Left lobe of liver (tissue), 2 donors: ENCODE data around the gene TRAK1. TPM values are rescaled to one million over a fixed set of nuclear protein-coding genes. Genes with fewer than 3 reads are reported as not detected.
A peak's percentile ranks its signal among the peaks of the same experiment; 100 is the strongest.

ENCODE experiments used
- ATAC-seq: fragments of 200-7000 bp; cut with Tn5 transposase; one replicate; pipeline ENCODE4 v1.9.1; 2020; ENCODE audit warnings: mild to moderate bottlenecking, moderate library complexity
- DNase-seq: peaks from one replicate; pipeline ENCODE4 v3.0.0-alpha.2; 2020; ENCODE audit warnings: low spot score
- total RNA-seq: library from RNA; stranded (reverse); gene quantifications from one replicate; pipeline ENCODE4 v1.2.1, GENCODE V29; 2021
- donor health status: DM: no; HTN: no; CAD: no; lungs with moderate emphysema.
- donor health status: DM: no; HTN: yes; CAD: no.

Gene TRAK1
- total RNA-seq, 1 donor from 2014 or later: 11.2 TPM

- no peak for ATAC-seq
- no peak for DNase-seq
Observed at GRCh38 chr3:42198709-42199108, 107.6 kb downstream of the TRAK1 start.

DNA sequence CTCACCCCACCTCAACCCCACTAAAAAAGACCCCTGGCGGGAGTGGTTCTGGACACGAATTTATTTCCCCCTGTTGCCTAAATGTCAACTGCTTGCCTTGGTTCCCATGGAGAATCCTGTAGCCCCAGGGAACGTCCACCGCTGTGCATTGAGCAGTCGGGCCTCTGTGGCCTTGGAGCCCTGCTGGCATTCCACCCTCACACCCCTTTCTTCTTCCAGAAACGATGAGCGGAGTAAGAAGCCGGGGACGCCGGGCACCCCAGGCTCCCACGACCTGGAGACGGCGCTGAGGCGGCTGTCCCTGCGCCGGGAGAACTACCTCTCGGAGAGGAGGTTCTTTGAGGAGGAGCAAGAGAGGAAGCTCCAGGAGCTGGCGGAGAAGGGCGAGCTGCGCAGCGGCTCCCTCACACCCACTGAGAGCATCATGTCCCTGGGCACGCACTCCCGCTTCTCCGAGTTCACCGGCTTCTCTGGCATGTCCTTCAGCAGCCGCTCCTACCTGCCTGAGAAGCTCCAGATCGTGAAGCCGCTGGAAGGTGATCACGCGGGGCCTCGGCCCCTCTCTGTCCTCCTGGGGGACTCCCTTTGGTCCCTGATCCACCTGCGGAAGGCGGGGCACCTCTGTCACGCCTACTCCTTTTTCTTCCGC is 111.2 kb downstream of the TRAK1 start:
- DNase-seq (no peak), ATAC-seq (no peak)

DNA sequence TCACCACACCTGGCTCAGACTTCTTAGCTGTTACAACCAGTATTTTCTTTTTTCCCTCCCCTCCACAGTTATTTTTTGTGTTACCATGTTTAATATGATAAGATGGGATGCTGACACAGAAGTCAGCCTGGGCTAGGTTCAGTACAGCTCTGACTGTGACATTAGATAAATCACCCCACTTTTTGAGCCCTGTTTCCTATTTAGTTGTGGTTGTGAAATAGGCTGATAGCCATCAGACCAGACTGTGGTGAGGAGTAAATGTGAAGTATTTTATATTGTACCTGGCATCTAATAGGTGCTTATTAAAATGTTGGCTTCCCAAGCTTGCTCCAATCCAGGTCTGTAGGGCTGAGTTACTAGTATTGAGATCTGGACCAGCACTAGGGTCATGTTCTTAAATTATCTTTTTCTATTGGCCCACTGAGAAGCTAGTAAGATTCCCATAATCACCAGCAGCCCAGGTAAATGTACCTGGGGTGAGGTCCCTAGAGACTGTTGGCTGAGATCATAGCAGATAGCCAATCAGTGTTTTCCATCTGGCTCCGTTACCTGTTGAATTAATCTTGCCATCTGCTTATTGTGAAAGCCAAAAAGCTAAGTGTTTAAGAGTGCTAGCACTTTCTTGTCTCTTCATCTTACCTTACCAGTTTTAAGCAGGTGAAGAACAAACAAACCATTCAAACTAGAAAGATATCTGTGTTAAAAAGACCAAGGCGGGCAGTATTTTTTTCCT is 113.9 kb downstream of the TRAK1 start:
- ATAC-seq: no peak
- DNase-seq: no peak

DNA sequence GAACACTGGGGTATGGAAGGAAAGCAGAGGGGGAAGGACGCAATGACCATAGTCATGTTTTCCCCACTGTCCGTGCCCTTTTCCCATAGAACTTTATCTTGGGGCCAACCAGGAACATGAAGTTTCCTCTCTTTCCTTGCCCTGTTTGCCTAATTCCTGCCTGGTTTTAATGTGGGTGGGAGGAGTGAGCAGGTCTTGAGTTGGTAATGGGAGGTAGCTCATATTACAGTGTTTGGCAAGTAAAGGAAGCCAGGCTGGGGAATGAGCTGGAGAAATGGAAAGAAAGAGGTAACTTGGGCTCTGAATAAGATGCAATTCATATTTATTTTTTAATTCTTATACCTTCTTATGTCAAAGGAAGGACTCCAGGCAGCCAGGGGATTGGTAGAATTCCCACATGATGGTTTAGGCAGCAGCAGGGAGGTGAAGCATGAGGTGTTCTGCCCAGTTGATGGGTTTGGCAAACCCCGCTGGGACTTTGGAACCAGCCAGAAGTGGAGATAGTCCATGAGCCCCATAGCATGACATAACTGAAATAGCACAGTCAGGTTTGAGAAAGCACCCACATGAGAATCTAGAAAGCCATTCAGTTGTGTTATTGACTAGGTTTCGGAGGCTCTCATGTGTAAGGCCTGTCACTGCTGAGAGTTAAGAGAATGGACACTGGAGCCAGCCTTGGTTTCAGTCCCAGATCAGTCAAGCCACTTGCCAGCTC is 114.8 kb downstream of the TRAK1 start:
- DNase-seq (peak; percentile 58), ATAC-seq (peak; percentile 96)

- ATAC-seq: no peak
- no peak for DNase-seq
Observed at GRCh38 chr3:42209917-42210316, 118.8 kb downstream of the TRAK1 start.

GRCh38 chr3:42210726-42211125 is 119.6 kb downstream of the TRAK1 start:
- DNase-seq (no peak), ATAC-seq (no peak)

- DNase-seq: no peak
- no peak for ATAC-seq
Observed at GRCh38 chr3:42213417-42213816, 122.3 kb downstream of the TRAK1 start.

- ATAC-seq (no peak), DNase-seq (no peak)
Observed at GRCh38 chr3:42214064-42214463, 122.9 kb downstream of the TRAK1 start.

GRCh38 chr3:42214565-42215283 is 123.6 kb downstream of the TRAK1 start:
- ATAC-seq (no peak), DNase-seq (no peak)

DNA sequence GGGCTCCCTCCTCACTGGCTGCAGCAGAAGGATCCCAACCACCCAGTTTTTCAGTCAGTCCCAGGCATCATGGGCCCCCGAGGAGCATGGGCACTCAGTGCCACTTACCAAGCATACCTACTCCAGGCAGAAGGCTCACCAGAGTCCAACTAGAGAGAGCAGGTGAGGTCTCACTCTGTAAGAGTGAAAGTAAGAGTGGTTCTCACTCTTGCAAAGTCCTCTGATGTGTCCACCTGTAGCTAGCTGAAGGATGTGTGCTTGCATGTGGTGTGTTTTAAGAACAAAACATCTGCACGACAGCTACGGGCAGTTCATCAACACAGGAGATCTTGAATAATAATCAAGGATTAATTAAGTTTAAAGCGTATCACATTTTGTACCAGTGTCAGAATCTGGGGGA is 125.1 kb downstream of the TRAK1 start:
- ATAC-seq: no peak
- no peak for DNase-seq

GRCh38 chr3:42216931-42217333 is 125.8 kb downstream of the TRAK1 start:
- ATAC-seq: no peak
- DNase-seq: no peak

GRCh38 chr3:42220436-42221121 is 129.4 kb downstream of the TRAK1 start:
- DNase-seq (no peak), ATAC-seq (no peak)

- ATAC-seq: no peak
- no peak for DNase-seq
Observed at GRCh38 chr3:42222942-42223693, 132.0 kb downstream of the TRAK1 start.

DNA sequence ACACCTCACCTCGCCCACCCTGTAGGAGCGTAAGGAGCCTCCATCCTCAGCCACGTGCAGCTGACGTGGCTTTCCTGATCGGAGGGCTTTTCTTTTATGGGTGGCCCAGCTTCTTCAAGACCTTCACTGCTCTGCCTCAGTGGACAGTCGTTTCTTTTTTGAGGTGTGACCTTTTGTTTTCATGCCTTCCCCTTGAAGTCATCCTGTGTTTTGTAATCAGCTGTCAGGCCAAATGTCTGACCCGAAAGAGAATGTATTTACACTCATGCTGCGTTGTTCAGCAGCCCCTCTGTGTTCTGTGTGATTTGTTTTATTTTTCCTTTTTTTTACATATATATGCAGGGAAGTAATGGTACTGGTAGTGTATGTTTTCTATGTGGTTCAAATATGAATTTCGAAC is 133.0 kb downstream of the TRAK1 start:
- ATAC-seq (no peak), DNase-seq (no peak)

DNA sequence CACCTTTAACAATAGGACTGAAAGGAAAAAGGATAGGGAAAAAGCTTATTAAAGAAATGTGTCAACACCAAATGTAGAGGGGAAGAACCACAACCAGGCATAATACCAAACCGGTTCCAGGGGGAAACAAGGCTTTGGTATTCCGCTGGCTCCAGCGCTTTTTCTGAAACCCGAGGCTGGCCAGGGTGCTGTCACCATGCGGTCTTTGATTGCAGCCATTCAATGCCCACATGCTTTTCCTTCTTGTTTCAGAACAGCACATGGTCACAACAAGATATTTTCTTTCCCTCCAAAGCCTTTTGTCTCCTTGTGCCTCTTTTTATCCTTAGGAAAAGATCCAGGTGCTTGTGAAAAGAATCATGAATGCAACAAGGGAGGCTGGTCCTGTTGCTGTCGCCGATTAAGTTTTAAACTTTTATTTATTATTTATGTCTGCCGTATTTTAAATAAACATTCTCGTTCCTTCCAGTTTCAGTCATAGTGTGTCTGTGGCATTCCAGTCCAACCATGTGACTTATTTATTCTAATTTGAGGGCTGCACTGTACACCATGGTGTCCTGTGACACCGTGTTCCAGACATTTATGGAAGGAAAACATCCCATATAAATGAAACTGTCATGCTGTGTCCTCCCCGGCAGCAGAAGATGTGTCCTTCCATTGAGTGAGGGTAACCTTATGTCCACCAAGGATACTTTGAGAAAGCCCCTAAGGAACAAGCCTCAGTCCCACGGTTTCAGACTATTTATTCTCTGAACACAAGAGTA is 133.7 kb downstream of the TRAK1 start:
- ATAC-seq: no peak
- DNase-seq: no peak

- DNase-seq (no peak), ATAC-seq (no peak)
Observed at GRCh38 chr3:42225486-42226363, 134.6 kb downstream of the TRAK1 start.

- no peak for ATAC-seq
- no peak for DNase-seq
Observed at GRCh38 chr3:42226470-42227425, 135.6 kb downstream of the TRAK1 start.
